ENCODE data around the gene SLC12A4.
A peak's percentile ranks its signal among the peaks of the same experiment; 100 is the strongest.

Gene SLC12A4

GRCh38 chr16:67962135-67962534 lies 6.3 kb downstream of the SLC12A4 start:
- DNase-seq: no peak

- no peak for DNase-seq
These were observed 6.9 kb downstream of the SLC12A4 start for GRCh38 chr16:67961551-67961957.

- no peak for DNase-seq
These were observed 8.7 kb downstream of the SLC12A4 start for GRCh38 chr16:67959536-67960329.

GRCh38 chr16:67957622-67958021 lies 10.8 kb downstream of the SLC12A4 start:
- no peak for DNase-seq

- DNase-seq: no peak
These were observed 13.8 kb downstream of the SLC12A4 start for GRCh38 chr16:67954421-67955196.

GRCh38 chr16:67953641-67954375 lies 14.6 kb downstream of the SLC12A4 start:
- DNase-seq: no peak

GRCh38 chr16:67951485-67951884 lies 17.0 kb downstream of the SLC12A4 start:
- no peak for DNase-seq

- no peak for DNase-seq
These were observed 18.0 kb downstream of the SLC12A4 start for GRCh38 chr16:67950335-67950843.

GRCh38 chr16:67949645-67950044 lies 18.8 kb downstream of the SLC12A4 start:
- no peak for DNase-seq

- no peak for DNase-seq
These were observed 20.4 kb downstream of the SLC12A4 start for GRCh38 chr16:67948015-67948414.

GRCh38 chr16:67946966-67947558 lies 21.4 kb downstream of the SLC12A4 start:
- no peak for DNase-seq

GRCh38 chr16:67946128-67946569 lies 22.3 kb downstream of the SLC12A4 start:
- no peak for DNase-seq

GRCh38 chr16:67945392-67945933 lies 23.0 kb downstream of the SLC12A4 start:
- DNase-seq: no peak

- no peak for DNase-seq
These were observed 23.6 kb downstream of the SLC12A4 start for GRCh38 chr16:67944690-67945391.

GRCh38 chr16:67943619-67944504 lies 24.6 kb downstream of the SLC12A4 start, which contains the start of gene LCAT:
TSS of gene LCAT (minus strand) at chr16:67944120. CDS start at chr16:67944101, 19 bp downstream.
- DNase-seq: no peak

GRCh38 chr16:67943256-67943618 lies 25.2 kb downstream of the SLC12A4 start:
- no peak for DNase-seq

GRCh38 chr16:67942510-67943255 lies 25.8 kb downstream of the SLC12A4 start:
- no peak for DNase-seq

- DNase-seq: peak; percentile 45
These were observed 26.3 kb downstream of the SLC12A4 start for GRCh38 chr16:67942200-67942509.

GRCh38 chr16:67941469-67942199 lies 26.8 kb downstream of the SLC12A4 start:
- no peak for DNase-seq

Data from CD4-positive, alpha-beta T cell treated with Interleukin-12 subunit alpha and Interleukin-12 subunit beta, for 1 hour (primary cell).